HepG2 (cell line): Measurements from ENCODE around the gene CBLC. TPM values are rescaled to one million over a fixed set of nuclear protein-coding genes. Genes with fewer than 3 reads are reported as not detected.

Experiments
- ELF1 ChIP-seq: sonication (generic); formaldehyde crosslinking; IDR thresholded peaks from 2 replicates; pipeline ENCODE4 v1.4.0; 2020; ENCODE audit warnings: missing genetic modification reagents
- HMGXB3 ChIP-seq: sonication (generic); formaldehyde crosslinking; IDR thresholded peaks from 2 replicates; pipeline ENCODE4 v1.4.0; 2020; ENCODE audit warnings: missing genetic modification reagents, borderline replicate concordance
- HOXA3 ChIP-seq: sonication (generic); formaldehyde crosslinking; IDR thresholded peaks from 2 replicates; pipeline ENCODE4 v1.5.0; 2020; ENCODE audit warnings: missing genetic modification reagents
- MNT ChIP-seq: fragments of 450-650 bp; IDR thresholded peaks from 2 replicates; pipeline ENCODE4 v1.6.1; 2016
- POGK ChIP-seq: sonication (generic); formaldehyde crosslinking; conservative IDR thresholded peaks from 2 replicates; pipeline ENCODE4 v1.8.0; 2022; ENCODE audit warnings: mild to moderate bottlenecking, moderate library complexity, missing genetic modification reagents
- RXRA ChIP-seq: sonication (generic); formaldehyde crosslinking; IDR thresholded peaks from 2 replicates; pipeline ENCODE4 v1.5.1; 2020; ENCODE audit warnings: missing genetic modification reagents
- SP1 ChIP-seq, 2 experiments: fragments of 450-650 bp in 1 of 2; sonication (generic) in 1 of 2; formaldehyde crosslinking in 1 of 2; IDR thresholded peaks; 2 replicates each; pipeline versions ENCODE4 v1.4.0 to v1.6.1; 2016 to 2020; ENCODE audit warnings: missing genetic modification reagents in 1 of 2
- TIGD3 ChIP-seq: sonication (generic); formaldehyde crosslinking; IDR thresholded peaks from 2 replicates; pipeline ENCODE4 v1.5.1; 2020; ENCODE audit warnings: mild to moderate bottlenecking, missing genetic modification reagents, borderline replicate concordance
- ZBTB44 ChIP-seq: sonication (generic); formaldehyde crosslinking; IDR thresholded peaks from 2 replicates; pipeline ENCODE4 v1.4.0; 2020; ENCODE audit warnings: missing genetic modification reagents
- ZGPAT ChIP-seq: IDR thresholded peaks from 2 replicates; pipeline ENCODE4 v1.6.1; 2016; ENCODE audit warnings: mild to moderate bottlenecking
- ZNF562 ChIP-seq: sonication (generic); formaldehyde crosslinking; IDR thresholded peaks from 2 replicates; pipeline ENCODE4 v1.8.0; 2022; ENCODE audit warnings: missing genetic modification reagents, borderline replicate concordance
- ZNF710 ChIP-seq: sonication (generic); formaldehyde crosslinking; IDR thresholded peaks from 2 replicates; pipeline ENCODE4 v1.5.0; 2020; ENCODE audit warnings: mild to moderate bottlenecking, missing genetic modification reagents, borderline replicate concordance
- polyA plus RNA-seq, 8 experiments: library from polyadenylated mRNA; depleted of rRNA in 3 of 8; stranded (reverse) in 7 of 8; unstranded in 1 of 8; fragments of >200 nt; fragmentation: Illumina TruSeq in 4 of 8; extraction: Trizol in 4 of 8; gene quantifications; 2 replicates each; pipeline versions ENCODE4 v1.2.1 to v1.2.3, GENCODE V29; 2011 to 2016; ENCODE audit warnings: low read depth in 4 of 8, missing spikeins in 1 of 8, mixed read lengths in 1 of 8; ENCODE audit not compliant: insufficient read depth in 1 of 8
- total RNA-seq, 5 experiments: library from RNA; depleted of rRNA; stranded (reverse); fragments of >200 nt; fragmentation: Illumina TruSeq; extraction: Trizol; gene quantifications; 2 replicates each; pipeline ENCODE4 v1.2.3, GENCODE V29; 2016; ENCODE audit warnings: low read depth in 1 of 5

CBLC gene
- total and polyA plus RNA-seq, 2 of the 13 experiments (the other 11 are each of a cell fraction or from before 2014, with no cell fraction given) = 1.8 to 2.6 TPM

- no peak for TF ChIP-seq ZBTB44
- TF ChIP-seq RXRA (CRISPR knock-in tag) = no peak
- TF ChIP-seq ZGPAT (CRISPR knock-in tag) = 0 out of 2 replicates have a peak, but pooled peaks have one; percentile 16
- no peak for TF ChIP-seq SP1 (IDR thresholded peaks at IDR 0.05)
- TF ChIP-seq SP1 (CRISPR knock-in tag; IDR thresholded peaks at IDR 0.05) = peak; percentile 86
- no peak for TF ChIP-seq MNT
- TF ChIP-seq TIGD3 = no peak
- TF ChIP-seq ELF1 (CRISPR knock-in tag) = no peak
- no peak for TF ChIP-seq POGK (CRISPR knock-in tag)
- TF ChIP-seq HOXA3 (CRISPR knock-in tag) = peak; percentile 52; the same call in 1 of the 2 replicates
- TF ChIP-seq HMGXB3 (CRISPR knock-in tag) = no peak
- TF ChIP-seq ZNF562 (CRISPR knock-in tag) = no peak
- no peak for TF ChIP-seq ZNF710 (CRISPR knock-in tag)
Observed at GRCh38 chr19:44770550-44771257, 7.0 kb upstream of the CBLC start (continued).
